ENCODE results near the gene CARHSP1. TPM values are rescaled to one million over a fixed set of nuclear protein-coding genes. Genes with fewer than 3 reads are reported as not detected.
"Not testable (repeated sequence)": the region's sequence is repeated elsewhere in the genome, so short reads cannot be mapped to it uniquely, and the experiment has no call there.

Gene CARHSP1
- total and polyA plus RNA-seq, 2 of the 4 experiments (the other 2 are of a cell fraction), result 121 to 138 TPM

GRCh38 chr16:8803733-8804132, 65.1 kb downstream of the CARHSP1 start:
- POLR2A ChIA-PET (ENCODE audit: unreplicated experiment); H2AK9ac ChIP-seq (replicated peaks; ENCODE audit: low read depth, low read length, poor library complexity); H2BK120ac ChIP-seq (ENCODE audit: low read depth, low read length); H2AK5ac ChIP-seq (ENCODE audit: low read depth, low read length); H4K5ac ChIP-seq (ENCODE audit: low read depth, low read length); H2BK5ac ChIP-seq (ENCODE audit: low read depth, low read length, poor library complexity, severe bottlenecking); H3K9me1 ChIP-seq (ENCODE audit: insufficient read depth, low read length); H3K4ac ChIP-seq (ENCODE audit: low read depth, low read length); H4K8ac ChIP-seq (ENCODE audit: low read depth in 2 of 2, low read length in 2 of 2); H4K91ac ChIP-seq (ENCODE audit: insufficient read depth, low read depth, low read length); dilution Hi-C loops (cut with HindIII; ENCODE audit: low sequenced_read_pairs, unreplicated experiment); BruUV-seq (replicated peaks); H3K27me3 ChIP-seq (ENCODE audit: control insufficient read depth, insufficient read depth, low read length); H3K18ac ChIP-seq (ENCODE audit: low read depth, low read length); H2BK20ac ChIP-seq (ENCODE audit: low read depth, low read length); DNase-seq; H3K23ac ChIP-seq (ENCODE audit: low read depth, low read length); H3K4me1 ChIP-seq (ENCODE audit: control insufficient read depth, insufficient read depth, low read length); in situ Hi-C loops (cut with MboI; ENCODE audit: low sequenced_read_pairs); H2BK15ac ChIP-seq (ENCODE audit: low read depth, low read length); H3K56ac ChIP-seq (ENCODE audit: extremely low read depth, insufficient read depth, low read length); H3K9ac ChIP-seq (ENCODE audit: low read depth, low read length); intact Hi-C loops (cut with micrococcal nuclease); H3K4me3 ChIP-seq (ENCODE audit: insufficient read depth, low read depth, low read length); H3K27ac ChIP-seq (ENCODE audit: insufficient read depth, low read length); H3K14ac ChIP-seq (replicated peaks; ENCODE audit: low read depth, low read length); H3K4me2 ChIP-seq (ENCODE audit: low read depth, low read length); H2AFZ ChIP-seq (replicated peaks; ENCODE audit: low read length, poor library complexity); ATAC-seq (ENCODE audit: low read depth); H3K9me3 ChIP-seq (ENCODE audit: control insufficient read depth, insufficient read depth, low read length): not testable (repeated sequence)
- Histone ChIP-seq H4K20me1 (ENCODE audit: insufficient read depth, low read length) (peaks cover 77% of the 10 kb centered on the region), H3K79me1 (ENCODE audit: low read depth in 1 of 2, low read length in 2 of 2) (peaks cover 25 to 50% of the 10 kb centered on the region in 2 experiments), H3K36me3 (ENCODE audit: control insufficient read depth, insufficient read depth, low read length) (peaks cover 54% of the 10 kb centered on the region)
- CTCF ChIA-PET, result interaction anchor here (1.3 kb wide), 1 partner anchor 13 kb away, joined by 3 read pairs; no protein-coding TSS in a partner anchor
- WGBS, 2 experiments (ENCODE audit: extremely low coverage in 2 of 2, insufficient read length in 1 of 2), result 100% methylated on average over 2 of the region's 12 CpGs; no CpG with 5 or more reads in 1 of the 2 experiments

Other genes starting within 250 kb of the CARHSP1 start
- 27.2 and 38.3 TPM in 2 replicates for gene METTL22, start 247.3 kb downstream of the CARHSP1 start, total RNA-seq (2012; rRNA removed)
- 51.2 and 55.5 TPM in 2 replicates for gene METTL22, start 247.3 kb downstream of the CARHSP1 start, polyA plus RNA-seq (2012; rRNA removed)
- 4.4 and 4.5 TPM in 2 replicates for gene ABAT, start 194.4 kb downstream of the CARHSP1 start, total RNA-seq (2012; rRNA removed)
- 6.1 and 6.9 TPM in 2 replicates for gene ABAT, start 194.4 kb downstream of the CARHSP1 start, polyA plus RNA-seq (2012; rRNA removed)
- 5.7 and 5.8 TPM in 2 replicates for gene TMEM186, start 71.4 kb downstream of the CARHSP1 start, total RNA-seq (2012; rRNA removed)
- 6.0 and 6.8 TPM in 2 replicates for gene TMEM186, start 71.4 kb downstream of the CARHSP1 start, polyA plus RNA-seq (2012; rRNA removed)
- gene PMM2, start 71.2 kb downstream of the CARHSP1 start, total RNA-seq (2012; rRNA removed), result 25.8 and 36.1 TPM in 2 replicates
- 38.8 and 38.9 TPM in 2 replicates for gene PMM2, start 71.2 kb downstream of the CARHSP1 start, polyA plus RNA-seq (2012; rRNA removed)
- not detected in 2 replicates for gene LITAFD, start 13.3 kb upstream of the CARHSP1 start, total RNA-seq (2012; rRNA removed)
- gene LITAFD, start 13.3 kb upstream of the CARHSP1 start, polyA plus RNA-seq (2012; rRNA removed), result not detected in 2 replicates
- 28.3 and 45.8 TPM in 2 replicates for gene USP7, start 94.9 kb upstream of the CARHSP1 start, total RNA-seq (2012; rRNA removed)
- 13.9 and 17.8 TPM in 2 replicates for gene USP7, start 94.9 kb upstream of the CARHSP1 start, polyA plus RNA-seq (2012; rRNA removed)
- gene HAPSTR1, start 222.6 kb upstream of the CARHSP1 start, total RNA-seq (2012; rRNA removed), result 56.5 and 81.9 TPM in 2 replicates
- 18.4 and 22.2 TPM in 2 replicates for gene HAPSTR1, start 222.6 kb upstream of the CARHSP1 start, polyA plus RNA-seq (2012; rRNA removed)